ENCODE measurements around the gene SLC44A4. TPM values are rescaled to one million over a fixed set of nuclear protein-coding genes. Genes with fewer than 3 reads are reported as not detected.
A peak's percentile ranks its signal among the peaks of the same experiment; 100 is the strongest.

The SLC44A4 gene
- total and polyA plus RNA-seq, 9 of the 15 experiments (the other 6 are each of a cell fraction or from before 2014, with no cell fraction given) = 7.9 to 18.6 (median 11.2) TPM

DNA sequence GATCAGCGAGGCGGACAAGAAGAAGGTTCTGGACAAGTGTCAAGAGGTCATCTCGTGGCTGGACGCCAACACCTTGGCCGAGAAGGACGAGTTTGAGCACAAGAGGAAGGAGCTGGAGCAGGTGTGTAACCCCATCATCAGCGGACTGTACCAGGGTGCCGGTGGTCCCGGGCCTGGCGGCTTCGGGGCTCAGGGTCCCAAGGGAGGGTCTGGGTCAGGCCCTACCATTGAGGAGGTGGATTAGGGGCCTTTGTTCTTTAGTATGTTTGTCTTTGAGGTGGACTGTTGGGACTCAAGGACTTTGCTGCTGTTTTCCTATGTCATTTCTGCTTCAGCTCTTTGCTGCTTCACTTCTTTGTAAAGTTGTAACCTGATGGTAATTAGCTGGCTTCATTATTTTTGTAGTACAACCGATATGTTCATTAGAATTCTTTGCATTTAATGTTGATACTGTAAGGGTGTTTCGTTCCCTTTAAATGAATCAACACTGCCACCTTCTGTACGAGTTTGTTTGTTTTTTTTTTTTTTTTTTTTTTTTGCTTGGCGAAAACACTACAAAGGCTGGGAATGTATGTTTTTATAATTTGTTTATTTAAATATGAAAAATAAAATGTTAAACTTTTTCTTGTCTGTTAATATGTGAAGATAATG, 49.0 kb downstream of the SLC44A4 start (continued):
- TF ChIP-seq ZBTB40 (IDR thresholded peaks at IDR 0.05) (no peak), ZBTB40 (CRISPR knock-in tag; IDR thresholded peaks at IDR 0.05) (no peak), CTCF (IDR thresholded peaks at IDR 0.05 in 2 of 3, conservative IDR thresholded peaks at IDR 0.05 in 1 of 3; ENCODE audit: insufficient read depth in 2 of 3, low read depth in 1 of 3, low read length in 3 of 3) (peak in 2 of 3 experiments; percentile 59 to 84; a peak in 4 of 6 replicates), NBN (IDR thresholded peaks at IDR 0.05; ENCODE audit: low read depth) (peak; percentile 79), ZNF57 (CRISPR knock-in tag; IDR thresholded peaks at IDR 0.05) (0 out of 2 replicates have a peak, but pooled peaks have one; percentile 46), ELF4 (CRISPR knock-in tag; IDR thresholded peaks at IDR 0.05) (peak; percentile 71), SMARCA4 (IDR thresholded peaks at IDR 0.05) (0 out of 2 replicates have a peak, but pooled peaks have one; percentile 23), GATAD2A (IDR thresholded peaks at IDR 0.05) (no peak), ESRRA (IDR thresholded peaks at IDR 0.05; ENCODE audit: borderline replicate concordance, low read depth) (no peak; the same call in 1 of the 2 replicates), ZNF347 (CRISPR knock-in tag; IDR thresholded peaks at IDR 0.05; ENCODE audit: low read depth) (peak; percentile 56; the same call in 1 of the 2 replicates), MXI1 (IDR thresholded peaks at IDR 0.05; ENCODE audit: low read depth, low read length) (no peak), TSC22D4 (tag; IDR thresholded peaks at IDR 0.05) (no peak), EHMT2 (IDR thresholded peaks at IDR 0.05) (no peak)
- TF ChIP-seq, protein P1, sequence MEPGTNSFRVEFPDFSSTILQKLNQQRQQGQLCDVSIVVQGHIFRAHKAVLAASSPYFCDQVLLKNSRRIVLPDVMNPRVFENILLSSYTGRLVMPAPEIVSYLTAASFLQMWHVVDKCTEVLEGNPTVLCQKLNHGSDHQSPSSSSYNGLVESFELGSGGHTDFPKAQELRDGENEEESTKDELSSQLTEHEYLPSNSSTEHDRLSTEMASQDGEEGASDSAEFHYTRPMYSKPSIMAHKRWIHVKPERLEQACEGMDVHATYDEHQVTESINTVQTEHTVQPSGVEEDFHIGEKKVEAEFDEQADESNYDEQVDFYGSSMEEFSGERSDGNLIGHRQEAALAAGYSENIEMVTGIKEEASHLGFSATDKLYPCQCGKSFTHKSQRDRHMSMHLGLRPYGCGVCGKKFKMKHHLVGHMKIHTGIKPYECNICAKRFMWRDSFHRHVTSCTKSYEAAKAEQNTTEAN (CRISPR knock-in tag; IDR thresholded peaks at IDR 0.05) = no peak
- TF ChIP-seq, protein P2, sequence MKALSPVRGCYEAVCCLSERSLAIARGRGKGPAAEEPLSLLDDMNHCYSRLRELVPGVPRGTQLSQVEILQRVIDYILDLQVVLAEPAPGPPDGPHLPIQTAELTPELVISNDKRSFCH (CRISPR knock-in tag; IDR thresholded peaks at IDR 0.05) = no peak
- TF ChIP-seq, protein P2 (tag; IDR thresholded peaks at IDR 0.05) = peak; percentile 67; the same call in 1 of the 2 replicates
